Stimulated activated CD4-positive, alpha-beta T cell treated with anti-CD3 and anti-CD28 coated beads, Interleukin-1b, Interleukin-23, amount 100 ng/mL, for 48 hours (primary cell): ENCODE measurements around the gene SGK1.
"Not testable (repeated sequence)": the region's sequence is repeated elsewhere in the genome, so short reads cannot be mapped to it uniquely, and the experiment has no call there.

Experiments used
- DNase-seq: peaks from one replicate; pipeline ENCODE4 v3.0.0-alpha.2; 2020

The SGK1 gene

DNA sequence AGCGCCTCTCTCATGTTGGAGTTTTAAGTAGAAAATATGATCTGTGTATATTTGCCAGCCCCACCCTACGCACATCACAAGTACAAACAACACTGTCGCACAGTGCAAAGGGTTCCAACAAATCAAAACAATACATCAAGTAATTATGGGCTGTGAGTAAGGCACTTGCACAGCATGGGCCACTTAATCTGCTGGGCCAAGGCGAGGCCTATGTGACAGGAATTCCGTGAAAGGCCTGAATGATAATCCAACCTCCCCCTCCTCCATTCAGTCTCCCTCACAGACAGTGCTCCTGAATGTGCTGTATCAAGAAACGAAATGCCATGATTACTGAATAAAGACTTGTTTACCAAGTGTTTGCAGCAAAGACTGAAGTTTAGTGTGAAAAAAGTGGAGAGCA, 135.4 kb downstream of the SGK1 start:
- DNase-seq = no peak

GRCh38 chr6:134181726-134182125, 136.2 kb downstream of the SGK1 start:
- DNase-seq = not testable (repeated sequence)

DNA sequence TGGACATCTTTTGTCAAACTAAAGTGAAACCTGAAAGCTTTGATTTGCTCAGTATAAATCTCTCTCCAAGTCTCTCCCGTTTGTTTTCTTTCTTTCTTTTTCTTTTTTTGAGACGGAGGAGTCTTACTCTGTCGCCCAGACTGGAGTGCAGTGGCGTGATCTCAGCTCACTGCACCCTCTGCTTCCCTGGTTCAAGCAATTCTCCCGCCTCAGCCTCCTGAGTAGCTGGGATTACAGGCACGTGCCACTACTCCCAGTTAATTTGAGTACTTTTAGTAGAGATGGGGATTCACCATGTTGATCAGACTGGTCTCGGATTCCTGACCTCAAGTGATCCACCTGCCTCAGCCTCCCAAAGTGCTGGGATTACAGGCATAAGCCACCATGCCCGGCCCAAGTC, 136.7 kb downstream of the SGK1 start:
- DNase-seq = not testable (repeated sequence)

GRCh38 chr6:134180540-134180939, 137.4 kb downstream of the SGK1 start:
- not testable (repeated sequence) for DNase-seq

GRCh38 chr6:134178161-134179044, 139.5 kb downstream of the SGK1 start:
- DNase-seq = peak; percentile 84

GRCh38 chr6:134177753-134178160, 140.2 kb downstream of the SGK1 start:
- DNase-seq = no peak

- DNase-seq = no peak
These were observed 140.7 kb downstream of the SGK1 start for GRCh38 chr6:134177236-134177635.

DNA sequence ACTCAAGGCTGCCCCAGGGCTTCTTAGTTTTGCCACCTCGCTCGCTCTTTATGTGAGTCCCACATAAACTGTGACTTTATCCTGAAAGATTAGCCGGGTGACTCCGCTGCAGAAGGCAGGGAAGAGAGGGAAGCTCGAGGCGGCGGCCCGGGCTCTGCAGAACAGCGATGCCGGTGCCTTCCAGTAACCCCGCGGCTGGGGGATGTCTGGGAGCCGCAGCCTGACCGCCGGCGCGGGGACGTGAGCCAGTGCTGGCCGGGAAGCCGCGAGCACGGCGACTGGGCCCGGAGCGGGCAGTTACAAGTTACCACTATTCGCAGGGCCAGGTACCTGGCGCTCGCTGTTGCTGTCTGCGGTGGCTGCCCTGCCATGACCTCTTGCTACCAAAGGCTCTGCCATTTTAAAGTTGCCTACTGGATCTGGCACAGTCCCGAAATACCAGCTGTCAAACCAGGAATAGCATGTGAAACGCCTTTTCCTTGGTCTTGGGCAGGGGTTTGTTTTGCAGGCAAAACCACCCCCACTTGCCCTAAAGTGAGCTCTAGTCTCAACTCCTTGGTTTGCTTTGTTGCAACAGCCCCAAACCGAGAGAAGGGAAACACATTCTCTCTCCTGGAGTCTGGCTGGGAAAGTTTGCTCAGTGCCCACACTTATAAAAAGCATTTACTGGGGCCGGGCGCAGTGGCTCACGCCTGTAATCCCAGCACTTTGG, 141.5 kb downstream of the SGK1 start:
- no peak for DNase-seq

GRCh38 chr6:134175532-134176263, 142.2 kb downstream of the SGK1 start:
- peak; percentile 47 for DNase-seq

- peak; percentile 90 for DNase-seq
These were observed 143.0 kb downstream of the SGK1 start for GRCh38 chr6:134174672-134175531.

GRCh38 chr6:134173936-134174671, 143.8 kb downstream of the SGK1 start:
- DNase-seq = peak; percentile 84

DNA sequence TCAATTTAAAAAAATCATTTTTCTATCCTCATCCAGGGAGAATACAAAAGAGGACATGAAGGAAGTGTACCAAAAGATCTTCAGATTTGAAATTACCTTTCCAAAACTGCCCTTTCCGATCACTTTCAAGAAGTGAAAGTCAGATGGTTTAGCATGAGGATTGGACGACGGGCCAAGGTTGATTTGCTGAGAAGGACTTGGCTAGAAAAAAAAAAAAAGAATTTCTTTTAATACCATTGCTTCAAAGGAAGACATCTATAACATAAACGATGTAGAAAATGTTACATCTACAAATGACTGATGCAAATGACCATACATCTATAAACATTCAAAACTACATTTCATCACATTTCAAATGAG, 144.6 kb downstream of the SGK1 start:
- DNase-seq = no peak

DNA sequence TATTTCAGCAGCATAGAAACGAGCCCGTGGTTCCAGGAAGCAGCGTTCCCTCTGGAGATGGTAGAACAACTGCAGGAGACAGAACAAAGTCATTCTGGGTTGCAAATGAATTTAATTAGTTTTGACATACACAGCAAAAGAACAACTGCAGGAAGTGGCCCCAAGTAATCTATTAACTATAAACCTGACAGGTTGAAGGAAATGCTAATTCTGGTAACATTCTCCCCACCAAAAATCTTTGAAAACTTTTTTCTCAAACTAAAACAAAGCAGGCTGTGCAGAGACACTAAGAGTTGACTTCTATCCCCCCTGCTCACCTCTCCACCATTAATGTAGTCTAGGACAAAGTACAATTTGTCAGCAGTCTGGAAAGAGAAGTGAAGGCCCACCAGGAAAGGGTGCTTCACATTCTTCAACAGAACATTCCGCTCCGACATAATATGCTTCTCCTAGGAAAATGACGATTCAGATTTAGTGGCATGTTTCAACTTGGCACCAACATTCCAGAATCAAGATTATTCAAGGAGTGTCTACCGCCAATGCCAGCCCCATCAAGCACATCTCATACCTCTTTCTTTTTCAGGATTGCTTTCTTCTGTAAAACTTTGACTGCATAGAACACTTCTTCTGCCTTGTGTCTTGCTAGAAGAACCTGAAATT, 145.1 kb downstream of the SGK1 start:
- no peak for DNase-seq

DNA sequence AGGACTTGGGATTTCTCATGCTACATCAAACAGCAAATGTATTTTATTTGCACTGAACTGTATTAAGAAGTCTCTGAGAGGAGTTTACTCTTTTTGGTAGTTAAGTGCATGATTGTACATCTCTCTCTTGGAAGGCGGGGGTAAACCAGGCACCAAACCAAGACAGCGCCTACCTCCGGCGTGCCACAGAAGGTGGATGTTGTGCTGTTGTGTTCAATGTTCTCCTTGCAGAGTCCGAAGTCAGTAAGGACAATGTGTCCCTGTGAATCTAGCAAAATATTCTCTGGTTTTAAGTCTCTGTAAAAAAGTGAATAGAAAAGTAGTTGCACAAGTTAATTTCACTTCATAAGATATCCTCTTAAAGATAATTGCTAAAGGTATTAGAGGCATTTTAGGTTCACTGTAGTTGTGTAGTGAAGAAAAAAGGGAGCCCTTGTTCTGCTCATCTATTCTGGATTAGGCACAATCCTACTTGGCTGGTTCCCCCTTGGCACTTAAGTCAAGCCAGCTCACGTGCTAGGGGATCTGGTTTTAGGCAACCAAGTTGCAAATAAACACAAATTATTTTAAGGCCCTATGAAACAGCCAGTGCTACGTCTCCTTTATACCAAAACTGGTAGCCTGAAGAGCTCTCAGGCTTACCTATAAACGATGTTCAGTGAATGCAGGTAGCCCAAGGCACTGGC, 145.7 kb downstream of the SGK1 start:
- DNase-seq = no peak

- DNase-seq = no peak
These were observed 146.4 kb downstream of the SGK1 start for GRCh38 chr6:134171517-134171916.

DNA sequence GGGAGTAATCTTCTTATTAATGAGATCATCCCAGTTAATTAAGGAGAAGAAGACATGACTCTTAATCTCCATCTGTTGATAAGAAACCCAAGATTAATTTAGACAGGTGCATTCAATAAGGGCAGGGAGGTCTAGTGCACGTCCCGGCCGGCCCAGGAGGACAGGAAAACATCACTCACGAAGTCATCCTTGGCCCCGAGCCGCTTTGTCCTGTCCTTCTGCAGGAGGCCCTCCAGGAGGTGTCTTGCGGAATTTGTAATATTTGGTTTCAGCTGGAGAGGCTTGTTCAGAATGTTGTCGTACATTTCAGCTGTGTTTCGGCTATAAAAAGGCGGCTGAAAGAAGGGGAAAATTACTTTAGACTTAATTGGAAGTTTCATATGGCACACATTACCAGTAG, 147.1 kb downstream of the SGK1 start:
- DNase-seq = no peak

- DNase-seq = no peak
These were observed 147.9 kb downstream of the SGK1 start for GRCh38 chr6:134169871-134170486.

- DNase-seq = no peak
These were observed 149.2 kb downstream of the SGK1 start for GRCh38 chr6:134168590-134169208.

DNA sequence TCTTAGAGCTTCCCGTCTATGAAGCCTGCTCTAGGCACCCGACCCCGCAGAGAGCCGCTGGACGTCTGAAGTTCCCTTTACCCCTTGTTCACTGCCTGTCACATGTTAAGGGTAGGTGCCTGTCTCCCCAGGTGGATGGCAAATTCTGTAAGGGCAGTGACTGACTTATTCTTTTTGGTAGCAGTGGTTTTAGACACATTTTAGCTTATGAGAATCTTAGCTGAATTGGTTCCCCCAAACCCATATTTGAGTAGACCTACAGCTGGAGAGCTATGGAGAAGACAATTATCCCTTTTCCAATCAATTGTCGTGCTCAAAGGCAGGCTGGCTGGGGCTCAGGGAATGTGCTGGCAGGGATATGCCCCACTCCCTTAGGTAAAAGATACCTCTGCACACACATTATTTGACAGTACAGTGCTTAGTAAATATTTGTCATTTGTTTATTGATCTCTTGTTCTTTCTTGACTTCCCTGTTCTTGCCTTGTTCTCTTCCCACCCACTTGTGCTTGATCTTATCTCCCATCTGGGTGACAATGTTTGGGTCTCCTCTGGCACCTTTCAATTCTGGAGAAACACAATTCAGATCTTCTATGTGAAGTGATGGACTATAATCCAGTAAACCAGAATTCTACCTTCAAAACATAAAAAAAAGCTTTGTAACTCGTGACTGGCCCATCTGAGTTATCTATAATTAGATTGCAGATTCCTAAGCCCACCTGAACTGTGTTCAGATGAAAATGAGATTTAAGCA, 151.2 kb downstream of the SGK1 start:
- no peak for DNase-seq
